ENCODE results near the gene VAC14.
"Not testable (repeated sequence)": the region's sequence is repeated elsewhere in the genome, so short reads cannot be mapped to it uniquely, and the experiment has no call there.

Gene VAC14

DNA sequence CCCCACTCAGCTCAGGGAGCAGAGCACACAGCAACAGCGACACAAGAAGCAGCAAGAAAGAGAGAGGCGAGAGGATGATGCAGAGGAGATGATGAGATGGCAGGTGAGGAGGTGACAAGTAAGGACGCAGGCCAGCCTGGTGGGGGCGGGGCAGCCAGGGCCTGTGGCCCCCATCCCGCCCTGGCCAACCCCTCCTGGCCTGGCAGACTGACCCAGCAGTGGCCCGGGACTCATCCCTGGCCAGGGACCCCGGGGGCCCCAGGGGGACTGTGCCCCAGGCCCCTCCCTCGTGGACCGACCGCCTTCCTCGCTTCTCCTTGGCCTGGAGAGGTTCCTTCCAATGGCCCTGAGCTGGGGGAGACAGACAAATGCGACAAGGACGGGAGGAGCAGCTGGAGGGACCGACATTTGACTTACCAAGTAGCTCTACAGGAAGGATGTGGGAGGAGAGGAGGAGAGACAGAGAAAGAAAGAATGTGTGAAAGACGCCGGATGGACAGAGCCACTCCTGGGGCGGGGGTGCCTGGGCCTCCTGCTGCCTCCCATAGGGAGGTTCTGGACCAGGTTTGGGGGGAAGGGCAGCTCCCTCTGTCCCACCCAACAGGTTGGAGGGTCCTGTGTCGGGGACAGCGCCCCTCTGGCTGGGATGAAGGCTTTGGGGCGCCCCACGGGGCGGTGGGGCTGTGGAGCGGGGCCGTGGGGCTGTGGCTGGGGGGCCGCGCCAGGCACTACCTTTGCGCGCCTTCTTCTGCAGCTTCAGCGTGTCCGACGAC lies 121.9 kb downstream of the VAC14 start:
- no peak for DNase-seq

DNA sequence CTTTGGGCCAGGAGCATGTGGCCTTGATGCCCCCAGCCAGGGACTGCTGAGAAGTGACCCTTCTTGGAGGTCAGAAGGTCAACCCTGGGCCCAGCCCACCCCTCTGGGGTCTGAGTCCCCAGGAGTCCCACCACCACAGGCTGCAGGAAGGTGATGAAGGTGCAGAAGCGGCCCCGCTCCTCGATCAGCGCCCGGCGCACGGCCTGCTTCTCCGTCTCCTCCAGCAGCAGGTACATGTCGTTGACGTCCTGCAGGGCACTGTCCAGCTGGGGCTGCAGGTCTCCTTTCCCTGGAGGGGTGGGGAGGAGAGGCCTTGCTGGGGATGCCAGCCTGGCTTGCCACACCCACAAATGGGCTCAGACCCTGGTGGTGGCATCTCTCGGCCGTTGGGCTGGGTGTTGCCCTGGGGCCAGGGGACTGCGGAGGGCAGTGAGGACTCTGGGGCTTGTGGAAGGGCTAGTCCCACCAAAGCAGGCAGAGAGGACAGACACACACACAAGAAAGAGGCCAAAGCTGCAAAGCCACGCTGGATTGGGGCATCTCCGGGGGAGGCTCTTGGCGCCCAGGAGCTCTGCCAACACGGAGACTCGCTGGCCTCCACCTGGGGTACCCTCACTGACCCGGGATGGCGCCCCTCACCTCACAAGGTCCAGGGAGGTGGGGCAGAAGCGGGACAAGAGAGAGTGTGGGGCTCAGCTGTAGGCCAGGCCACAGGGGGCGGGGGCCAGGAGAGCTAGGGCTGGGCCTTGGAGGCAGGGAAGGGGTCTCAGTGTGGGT lies 122.6 kb downstream of the VAC14 start:
- no peak for DNase-seq

DNA sequence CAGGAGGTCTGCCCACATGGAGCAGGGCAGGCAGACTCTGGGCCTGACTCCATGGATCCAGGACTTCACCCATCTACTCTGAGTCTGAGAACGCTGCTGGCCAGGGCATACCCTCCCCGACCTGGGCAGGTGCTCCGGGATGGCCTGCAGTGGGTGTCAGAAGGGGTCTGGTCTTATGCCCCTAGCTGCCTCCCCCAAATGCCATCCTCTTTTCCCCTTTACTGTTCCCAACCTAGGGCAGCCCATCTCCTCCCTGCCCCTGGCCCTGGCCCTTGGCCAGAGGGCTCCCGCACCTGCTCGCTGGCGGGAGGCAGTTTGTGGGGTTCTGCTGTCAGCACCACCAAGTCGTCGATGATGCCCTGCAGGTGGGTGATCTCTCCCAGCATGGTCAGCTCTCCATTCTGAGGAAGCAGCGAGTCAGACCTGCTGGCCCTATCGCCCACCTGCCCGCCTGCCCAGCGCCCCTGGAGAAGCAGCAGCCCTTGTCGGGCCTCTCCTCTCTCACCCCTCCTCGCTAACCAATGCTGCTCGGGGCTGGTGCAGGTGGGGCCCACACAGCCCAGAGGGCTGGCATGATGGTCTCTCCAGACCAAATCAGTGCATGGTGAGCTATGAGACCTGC lies 123.3 kb downstream of the VAC14 start:
- DNase-seq: no peak

DNA sequence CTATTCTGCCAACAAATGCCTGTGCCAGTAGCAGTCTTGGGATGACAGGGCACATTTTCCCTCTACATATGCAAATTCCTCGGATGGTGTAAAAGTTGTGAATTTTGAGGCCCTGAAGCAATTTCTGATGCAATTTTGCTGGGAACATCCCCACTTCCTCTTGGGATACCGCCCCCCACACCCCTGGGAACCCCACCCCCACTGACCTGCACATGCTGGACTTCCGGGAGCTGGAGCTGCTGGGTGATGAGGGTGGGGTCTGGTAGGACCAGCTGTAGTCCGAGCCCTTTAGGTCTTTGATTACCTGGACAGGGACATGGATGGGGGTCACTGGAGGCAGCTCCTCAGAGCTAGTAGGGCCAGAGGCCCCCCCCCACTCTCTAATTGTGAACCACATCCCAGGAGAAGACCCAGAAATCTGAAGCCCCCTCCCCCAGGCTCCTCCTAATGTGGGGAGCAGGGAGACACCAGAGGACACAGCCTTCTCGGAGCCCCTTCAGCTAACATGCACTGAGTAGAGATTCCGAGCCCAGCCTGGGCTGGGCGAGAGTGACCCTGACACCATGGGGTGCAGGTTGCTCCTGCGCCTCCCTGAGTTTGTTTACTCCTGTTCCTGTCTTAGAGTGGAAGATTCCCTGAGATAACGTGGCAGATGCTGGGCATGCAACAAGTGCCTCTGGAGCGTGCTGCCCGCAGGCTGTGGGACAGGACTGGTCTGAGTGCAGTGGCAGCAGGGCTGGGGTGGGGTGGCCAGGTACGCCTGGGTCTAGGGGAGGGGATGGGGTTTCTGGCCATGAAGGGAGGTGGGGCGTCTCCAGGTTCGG lies 124.1 kb downstream of the VAC14 start:
- DNase-seq: no peak

DNA sequence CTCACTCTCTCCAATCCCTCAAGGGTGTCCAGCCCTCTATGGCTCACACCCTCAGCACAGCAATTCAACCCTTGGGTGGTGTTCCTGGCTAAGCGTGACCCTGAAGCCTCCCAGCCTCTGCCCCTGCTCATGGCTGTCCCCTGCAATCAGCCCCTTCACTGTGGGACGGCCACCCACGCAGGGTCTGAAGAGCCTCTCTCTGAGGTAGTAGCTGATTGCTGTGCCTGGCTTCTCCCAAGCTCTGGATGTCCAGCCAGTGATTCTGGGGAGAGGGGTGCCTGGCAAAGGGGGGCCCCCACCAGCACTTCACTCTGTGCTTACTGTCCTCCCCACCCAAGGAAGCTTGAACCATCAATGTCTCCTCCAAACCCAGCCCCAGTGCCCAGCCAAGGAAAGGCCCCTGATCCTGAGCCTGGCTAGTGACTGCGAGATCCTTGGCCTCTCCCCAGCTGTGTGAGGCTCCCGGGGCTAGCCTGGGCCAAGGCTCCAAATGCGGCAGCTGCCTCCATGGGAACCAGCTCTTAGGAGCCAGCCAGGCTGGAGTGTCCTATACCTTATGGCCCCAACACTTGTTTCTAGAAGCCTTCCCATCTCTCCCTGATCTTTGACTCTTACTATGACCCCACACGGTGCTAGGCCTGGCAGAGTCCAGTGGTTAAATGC lies 125.0 kb downstream of the VAC14 start:
- no peak for DNase-seq

DNA sequence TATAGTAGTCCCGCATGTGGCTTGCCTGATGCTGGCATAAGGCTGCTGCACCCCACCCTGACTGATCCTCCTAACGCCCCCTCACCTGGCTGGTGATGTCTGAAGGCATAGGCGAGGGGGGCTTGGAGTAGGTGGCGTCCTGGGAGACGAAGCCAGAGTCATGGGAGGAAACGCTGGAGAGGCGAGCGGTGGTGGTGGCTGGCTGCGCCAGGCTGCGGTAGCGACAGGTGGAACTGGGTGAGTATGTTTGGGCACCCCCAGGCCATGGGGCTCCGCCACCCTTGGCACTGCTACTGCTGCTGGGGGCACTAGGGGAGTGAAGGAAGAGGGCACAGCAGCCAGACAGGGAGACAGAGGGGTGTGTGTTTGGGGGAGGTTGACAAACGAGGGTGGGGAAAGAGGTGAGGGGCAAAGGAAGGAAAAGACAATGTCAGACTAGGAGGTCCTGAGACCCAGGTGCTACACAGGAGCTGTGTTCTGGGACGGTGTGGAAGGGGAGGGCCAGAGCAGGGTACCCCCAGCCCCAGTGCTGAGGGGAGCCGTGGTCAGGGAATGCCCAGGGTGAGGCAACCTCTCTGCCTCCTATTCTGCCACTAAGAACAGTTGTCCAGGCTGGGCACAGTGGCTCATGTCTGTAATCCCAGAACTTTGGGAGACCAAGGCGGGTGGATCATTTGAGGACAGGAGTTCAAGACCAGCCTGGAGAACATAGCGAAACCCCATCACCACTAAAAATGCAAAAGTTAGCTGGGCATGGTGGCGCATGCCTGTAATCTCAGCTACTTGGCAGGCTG lies 126.5 kb downstream of the VAC14 start:
- DNase-seq: no peak

DNA sequence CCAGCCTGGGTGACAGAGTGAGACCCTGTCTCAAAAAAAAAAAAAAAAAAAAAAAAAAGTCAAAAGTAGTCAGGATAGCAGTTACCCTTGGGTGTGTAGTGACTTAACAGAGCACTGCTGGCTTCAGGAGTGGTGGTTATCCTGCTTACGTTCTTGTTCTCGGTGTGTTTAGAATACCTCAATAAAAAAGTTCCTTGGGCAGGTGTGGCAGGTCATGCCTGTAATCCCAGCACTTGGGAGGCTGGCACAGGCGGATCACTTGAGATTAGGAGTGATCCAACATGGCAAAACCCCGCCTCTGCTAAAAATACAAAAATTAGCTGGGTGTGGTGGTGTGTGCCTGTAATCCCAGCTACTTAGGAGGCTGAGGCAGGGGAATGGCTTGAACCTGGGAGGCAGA lies 130.0 kb downstream of the VAC14 start:
- not testable (repeated sequence) for DNase-seq

DNA sequence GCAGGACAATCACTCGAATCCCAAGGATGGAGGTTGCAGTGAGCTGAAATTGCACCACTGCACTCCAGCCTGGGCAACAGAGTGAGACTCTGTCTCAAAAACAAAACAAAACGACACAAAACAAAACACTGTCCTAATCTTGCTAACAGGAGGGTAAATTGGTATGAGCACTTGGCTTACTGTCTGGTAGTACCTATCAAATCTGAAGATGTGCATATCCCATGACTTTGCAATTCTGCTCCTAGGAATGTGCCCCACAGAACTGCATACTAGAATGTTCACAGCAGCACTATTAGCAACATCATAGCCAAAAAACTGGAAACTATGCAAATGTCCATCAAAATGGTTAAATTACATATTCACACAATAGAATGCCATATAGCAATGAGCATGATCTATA lies 130.8 kb downstream of the VAC14 start:
- DNase-seq: no peak

DNA sequence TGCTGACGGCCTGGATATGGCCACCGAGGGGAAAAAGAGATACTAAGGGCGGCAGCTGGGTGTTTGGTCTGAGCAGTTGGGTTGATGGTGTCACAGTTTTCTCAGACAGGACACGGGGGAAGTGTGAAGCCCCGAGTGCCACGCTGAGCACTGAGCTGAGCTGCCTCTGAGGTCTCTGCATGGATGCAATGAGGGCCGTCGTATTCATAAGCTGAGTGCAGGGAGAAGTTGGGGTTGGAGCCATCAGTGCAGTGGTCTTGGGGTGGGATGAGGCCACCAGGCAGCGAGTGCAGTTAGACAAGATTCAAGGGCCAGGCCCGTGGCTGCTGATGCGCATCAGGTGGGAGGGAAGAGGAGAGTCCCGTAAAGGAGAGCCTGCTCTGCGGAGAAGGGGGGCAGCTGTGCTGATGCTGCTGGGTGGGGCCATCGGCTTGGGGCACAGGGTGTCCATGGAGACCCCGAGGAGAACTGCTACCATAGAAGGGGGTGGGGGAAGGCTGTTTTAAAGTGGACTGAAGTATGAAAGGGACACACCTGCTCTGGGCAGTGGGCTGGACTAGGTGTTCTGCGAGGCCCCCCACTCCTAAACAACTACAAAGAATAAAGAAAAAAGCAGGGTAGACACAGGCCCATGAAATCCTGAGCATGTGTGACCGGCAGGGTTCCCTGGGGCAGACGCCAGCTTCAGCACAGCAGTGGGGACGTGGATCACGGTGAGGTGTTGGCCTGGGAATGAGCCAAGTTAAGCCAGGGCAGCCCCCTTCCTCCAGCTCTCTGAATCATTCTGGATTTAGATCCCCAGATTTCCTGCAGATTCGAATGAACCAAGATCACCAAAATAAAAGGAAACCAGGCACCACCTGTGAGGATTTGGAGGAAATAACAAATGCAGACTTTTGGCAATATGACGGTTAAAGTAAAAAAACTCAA lies 134.9 kb downstream of the VAC14 start:
- DNase-seq: no peak

DNA sequence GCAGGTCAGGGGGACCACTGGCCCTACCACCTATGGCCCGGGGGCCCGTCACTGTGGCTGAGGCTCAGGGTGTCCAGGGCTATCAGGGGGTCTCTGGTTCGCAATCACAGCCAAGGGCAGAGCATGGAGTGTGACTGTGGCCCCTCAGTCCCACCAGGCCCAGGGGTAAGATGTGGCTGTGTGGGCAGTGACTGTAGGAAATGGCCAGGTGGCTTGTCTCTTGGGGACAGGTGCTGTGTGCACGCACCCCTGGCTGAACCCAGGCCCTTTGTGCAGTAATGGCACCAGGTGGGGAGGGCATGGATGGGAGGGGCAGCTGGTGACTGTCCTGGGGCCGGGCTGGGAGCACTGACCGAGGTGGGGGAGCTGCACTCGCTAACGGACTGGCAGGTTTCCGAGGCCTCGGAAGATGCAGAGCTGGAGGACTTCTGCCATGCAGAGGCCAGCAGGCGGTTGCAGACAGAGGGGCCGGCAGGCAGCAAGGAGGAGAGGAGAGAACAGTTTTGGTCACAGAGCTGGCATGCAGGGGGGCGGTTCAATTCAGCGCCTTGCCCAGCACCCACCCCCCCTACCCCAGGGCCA lies 135.8 kb downstream of the VAC14 start:
- no peak for DNase-seq

DNA sequence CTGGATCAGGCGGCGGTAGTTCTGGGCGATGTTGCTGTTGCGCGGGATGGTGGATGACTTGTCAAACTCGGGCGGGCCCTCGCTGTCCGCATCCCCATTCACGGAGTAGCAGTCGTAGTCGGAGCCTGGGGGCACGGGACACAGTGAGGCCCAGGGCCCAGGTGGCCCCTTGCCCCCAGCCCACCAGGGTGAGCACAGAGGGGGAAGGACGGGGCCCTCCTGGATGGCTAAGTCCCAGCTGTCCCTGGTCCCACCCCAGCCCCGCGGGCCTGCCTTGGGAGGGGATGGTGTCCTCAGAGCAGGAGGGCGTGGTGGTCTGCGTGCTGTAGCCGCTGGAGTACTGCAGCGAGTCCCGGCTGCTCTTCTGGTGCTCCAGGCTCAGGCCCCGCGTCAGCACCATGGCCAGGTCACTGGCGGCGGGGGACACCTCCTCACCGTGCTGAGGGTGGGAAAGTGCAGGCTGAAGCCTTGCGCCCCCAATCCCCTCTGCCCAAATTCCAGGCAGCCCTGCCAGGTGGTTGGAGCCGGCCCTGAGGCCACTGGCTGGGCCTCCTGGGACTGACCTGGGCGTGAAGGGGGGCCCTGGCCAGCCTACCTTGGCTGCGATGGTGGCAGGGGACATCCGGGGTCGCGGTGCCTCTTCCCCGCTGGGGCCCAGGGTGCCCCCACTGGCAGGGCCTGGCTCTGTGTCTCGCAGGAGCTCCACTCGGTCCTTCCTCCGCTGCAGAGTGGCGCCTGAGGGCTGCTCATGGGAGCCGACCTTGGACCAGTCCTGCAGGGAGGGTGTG lies 136.4 kb downstream of the VAC14 start:
- DNase-seq: no peak

DNA sequence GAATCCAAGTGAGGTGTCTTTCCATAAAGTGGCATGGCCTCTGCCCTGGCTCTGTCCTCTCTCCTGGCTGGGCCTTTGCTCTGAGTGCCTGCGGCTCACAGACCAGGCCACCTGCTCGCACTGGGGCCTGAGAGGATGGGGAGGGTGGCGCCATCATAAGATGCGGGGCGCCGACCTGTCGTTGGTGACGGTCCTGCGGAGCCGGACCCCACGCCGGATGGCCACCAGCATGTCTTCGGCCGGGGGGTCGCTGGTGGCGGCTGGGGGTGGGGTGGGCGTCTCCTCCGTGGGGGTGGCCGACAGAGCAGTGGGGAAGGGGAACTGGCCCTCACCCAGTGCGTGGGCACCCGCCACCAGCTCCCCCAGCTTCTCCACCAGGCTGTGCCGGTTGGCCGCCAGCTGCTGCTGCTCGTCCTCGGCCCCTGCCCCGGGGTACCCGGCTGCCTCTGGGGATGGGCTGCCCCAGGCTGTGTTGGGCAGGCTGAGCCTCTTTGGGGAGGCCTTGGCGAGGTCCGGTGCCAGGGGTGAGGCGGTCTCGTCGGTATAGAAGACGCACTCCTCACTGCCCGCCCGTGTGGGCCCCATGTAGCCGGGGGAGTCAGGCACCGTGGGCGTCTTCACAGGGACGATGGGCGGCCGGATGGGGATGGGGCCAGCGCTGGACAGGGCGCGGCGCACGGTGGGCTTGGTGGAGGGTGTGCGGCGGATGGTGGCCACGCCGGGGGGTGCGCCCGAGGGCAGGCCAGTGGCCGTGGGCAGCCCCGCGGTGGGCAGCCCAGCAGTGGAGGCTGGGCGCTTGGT lies 137.2 kb downstream of the VAC14 start:
- no peak for DNase-seq

DNA sequence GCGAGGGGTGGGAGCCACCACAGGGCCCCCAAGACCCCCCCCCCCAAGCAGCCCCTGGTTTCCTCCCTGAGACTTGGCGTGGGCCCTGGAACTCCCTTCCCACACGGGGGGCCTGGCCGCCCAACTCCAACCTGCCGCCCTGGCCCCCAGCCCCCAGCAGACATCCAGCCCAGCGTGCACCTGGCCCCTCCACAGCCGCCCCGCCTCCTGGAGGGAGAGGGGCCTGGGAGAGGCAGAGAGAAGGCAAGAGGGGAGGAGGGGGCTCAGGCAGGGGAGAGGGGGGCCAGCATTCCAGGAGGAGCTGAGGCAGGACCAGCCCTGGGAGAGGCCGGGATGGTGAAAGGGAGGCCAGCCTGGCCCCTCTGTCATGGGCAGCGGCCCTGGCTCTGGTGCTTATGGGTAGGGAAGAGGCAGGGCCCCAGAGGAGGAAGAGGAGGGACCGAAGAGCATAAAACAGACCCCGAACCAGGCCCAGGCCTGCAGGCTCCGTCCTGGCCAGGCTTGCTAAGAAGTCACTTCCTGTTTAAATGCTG lies 137.9 kb downstream of the VAC14 start:
- no peak for DNase-seq

DNA sequence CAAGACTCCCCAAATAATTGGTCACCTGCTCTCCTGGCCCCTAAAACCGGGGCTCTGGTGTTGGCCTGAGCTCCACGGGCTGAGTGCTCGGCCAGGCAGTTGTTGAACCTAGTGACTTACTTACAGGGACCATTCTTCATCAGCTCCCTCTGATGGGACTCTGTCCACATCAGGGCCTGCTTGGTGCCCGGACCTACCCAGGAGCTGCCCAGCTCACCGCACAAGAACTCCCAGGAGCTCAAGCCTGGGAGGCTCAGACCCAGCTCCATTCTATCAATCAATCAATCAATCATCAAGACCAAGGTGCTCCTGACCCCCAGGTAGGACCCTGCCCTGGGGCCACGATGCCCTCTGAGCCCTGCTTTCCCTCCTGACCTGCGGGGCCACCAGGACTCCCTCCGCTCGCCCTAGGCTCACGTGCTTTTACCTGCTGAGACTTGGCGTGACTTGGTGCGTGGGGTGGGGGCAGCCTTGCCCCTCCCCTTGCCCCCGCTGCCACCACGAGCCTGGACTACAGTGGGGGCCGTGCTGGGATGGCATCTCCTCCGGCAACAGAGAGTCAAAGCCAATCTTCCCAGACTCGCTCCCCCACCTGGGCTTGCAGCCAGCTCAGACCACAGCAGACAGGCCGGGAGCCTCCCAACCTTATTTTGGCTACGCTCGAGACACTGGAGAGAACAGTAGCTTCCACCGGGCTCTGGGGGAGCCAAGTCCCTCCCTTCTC lies 138.9 kb downstream of the VAC14 start:
- DNase-seq: no peak

DNA sequence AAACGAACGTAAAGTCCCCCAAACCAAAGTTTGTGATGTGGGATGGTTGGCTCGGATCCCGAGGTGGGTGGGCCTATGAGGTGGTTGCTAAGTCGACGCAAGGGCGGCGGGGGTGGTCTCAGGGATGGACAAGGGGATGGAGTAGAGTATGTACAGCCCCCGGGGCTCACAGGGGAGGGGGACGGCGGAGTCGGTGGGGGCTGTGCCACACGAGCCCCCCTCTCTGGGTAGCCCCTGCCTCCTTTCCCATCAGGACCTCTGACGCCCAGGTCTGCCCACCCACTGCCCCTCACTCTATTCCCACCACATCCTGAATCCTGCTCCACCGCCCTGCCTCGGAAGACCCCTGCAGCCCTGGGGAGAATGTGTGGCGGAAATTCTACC lies 139.4 kb downstream of the VAC14 start:
- DNase-seq: no peak

DNA sequence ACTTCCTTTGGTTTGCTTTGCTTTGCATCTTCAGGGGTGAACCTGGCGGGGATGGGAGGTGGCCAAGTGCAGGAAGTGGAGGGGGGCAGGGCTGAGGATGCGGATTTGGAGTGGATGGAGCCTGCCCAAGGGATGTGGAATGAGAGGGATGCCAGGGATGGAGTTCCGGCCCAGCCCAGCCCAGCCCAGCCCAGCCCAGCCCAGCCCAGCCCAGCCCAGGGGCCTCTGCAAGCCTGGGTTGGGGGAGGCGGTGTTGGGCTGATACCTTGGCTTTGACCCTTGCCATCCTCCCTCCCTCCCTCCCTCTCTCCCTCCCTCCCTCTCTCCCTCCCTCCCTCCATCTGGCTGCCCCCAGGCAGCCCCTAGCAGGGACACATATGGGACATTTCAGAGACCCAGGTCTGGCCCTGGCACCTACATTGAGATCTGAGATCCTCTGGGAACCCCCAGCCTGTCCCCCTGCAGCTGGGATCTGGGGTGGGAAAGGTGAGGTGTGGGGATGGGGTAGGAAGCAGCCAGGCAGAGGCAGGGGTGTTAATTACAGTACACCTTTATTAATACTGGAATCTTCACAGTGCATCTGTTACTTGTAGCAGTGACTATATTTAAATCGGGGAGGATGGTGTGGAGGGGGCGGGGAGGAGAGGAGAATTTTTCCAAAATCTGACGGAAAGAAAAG lies 140.1 kb downstream of the VAC14 start:
- no peak for DNase-seq
